Neural progenitor cell (in vitro differentiated cells): ENCODE measurements around the gene PLCB1. TPM values are rescaled to one million over a fixed set of nuclear protein-coding genes. Genes with fewer than 3 reads are reported as not detected.

Source experiments
- DNase-seq: peaks from one replicate; pipeline ENCODE4 v3.0.0-alpha.2; 2016; ENCODE audit warnings: low spot score
- H2AFZ ChIP-seq: fragments of 200-600 bp; sonication (generic); replicated peaks from 2 replicates; pipeline ENCODE4 v1.6.1; 2016; ENCODE audit warnings: antibody characterized with exemption
- H3F3A ChIP-seq: fragments of 200-600 bp; sonication (generic); 2 replicates; pipeline ENCODE4 v1.6.1; 2016; ENCODE audit warnings: antibody characterized with exemption, low read depth
- H3K27ac ChIP-seq: fragments of 200-600 bp; sonication (generic); 2 replicates; pipeline ENCODE4 v1.5.1; 2016; ENCODE audit warnings: mild to moderate bottlenecking
- H3K27me3 ChIP-seq: fragments of 200-600 bp; sonication (generic); 2 replicates; pipeline ENCODE4 v1.6.1; 2016; ENCODE audit warnings: mild to moderate bottlenecking, moderate library complexity
- H3K36me3 ChIP-seq: fragments of 200-600 bp; sonication (generic); 2 replicates; pipeline ENCODE4 v1.5.1; 2016
- H3K4me1 ChIP-seq: fragments of 200-600 bp; sonication (generic); 2 replicates; pipeline ENCODE4 v1.6.1; 2016; ENCODE audit warnings: mixed run types
- H3K4me2 ChIP-seq: fragments of 200-600 bp; sonication (generic); 2 replicates; pipeline ENCODE4 v1.6.1; 2016
- H3K4me3 ChIP-seq: fragments of 200-600 bp; sonication (generic); 2 replicates; pipeline ENCODE4 v1.5.1; 2016
- H3K79me2 ChIP-seq: fragments of 200-600 bp; sonication (generic); 2 replicates; pipeline ENCODE4 v1.6.1; 2016; ENCODE audit warnings: low read depth
- H3K9ac ChIP-seq: fragments of 200-600 bp; sonication (generic); 2 replicates; pipeline ENCODE4 v1.6.1; 2016
- H3K9me3 ChIP-seq: fragments of 200-600 bp; sonication (generic); 2 replicates; pipeline ENCODE4 v1.5.1; 2016; ENCODE audit warnings: low read depth
- H4K20me1 ChIP-seq: fragments of 200-600 bp; sonication (generic); 2 replicates; pipeline ENCODE4 v1.6.1; 2016; ENCODE audit warnings: low read depth
- H3K27ac Mint-ChIP-seq: 3 replicates; pipeline ENCODE4 v1.8.0; 2021; ENCODE audit warnings: mixed read lengths
- H3K27me3 Mint-ChIP-seq: 2 replicates; pipeline ENCODE4 v1.8.0; 2022; ENCODE audit warnings: low read depth, mild to moderate bottlenecking, inconsistent platforms, moderate library complexity, mixed read lengths; ENCODE audit not compliant: insufficient read depth
- H3K36me3 Mint-ChIP-seq: 3 replicates; pipeline ENCODE4 v1.8.0; 2021; ENCODE audit warnings: mixed read lengths
- H3K4me1 Mint-ChIP-seq: 3 replicates; pipeline ENCODE4 v1.8.0; 2021; ENCODE audit warnings: mixed read lengths
- H3K4me3 Mint-ChIP-seq: 3 replicates; pipeline ENCODE4 v1.8.0; 2021; ENCODE audit warnings: mild to moderate bottlenecking, moderate library complexity, mixed read lengths
- H3K9me3 Mint-ChIP-seq: 3 replicates; pipeline ENCODE4 v1.8.0; 2020; ENCODE audit warnings: mixed read lengths
- EZH2 ChIP-seq: fragments of 200-600 bp; sonication (generic); IDR thresholded peaks from 2 replicates; pipeline ENCODE4 v1.6.1; 2017; ENCODE audit warnings: antibody characterized with exemption, mild to moderate bottlenecking, moderate library complexity
- EZH2phosphoT487 ChIP-seq: fragments of 200-600 bp; sonication (generic); IDR thresholded peaks from 2 replicates; pipeline ENCODE4 v1.6.1; 2017; ENCODE audit warnings: antibody characterized with exemption
- total RNA-seq: library from RNA; depleted of rRNA; stranded (reverse); fragments of >200 nt; gene quantifications from 2 replicates; pipeline ENCODE4 v1.2.3, GENCODE V29; 2015; ENCODE audit warnings: low replicate concordance
- TF ChIP-seq, protein P1 (sequence below): fragments of 200-600 bp; sonication (generic); IDR thresholded peaks from 2 replicates; pipeline ENCODE4 v1.5.1; 2017; ENCODE audit warnings: antibody characterized with exemption, mild to moderate bottlenecking

The PLCB1 gene
- 24.7 and 30.2 TPM in 2 replicates for total RNA-seq

- Mint-ChIP-seq H3K4me1 (peaks cover 24% of the 10 kb centered on the region), H3K27ac (peak within 1 kb of the TSS; percentile 86), H3K9me3 (peaks cover 2% of the 10 kb centered on the region), H3K27me3 (peaks cover 5% of the 10 kb centered on the region), H3K36me3 (no peaks in the 10 kb centered on the region), H3K4me3 (peak within 1 kb of the TSS; percentile 91)
- no peaks in the 10 kb centered on the region for H3K36me3 ChIP-seq
- no peaks in the 10 kb centered on the region for H3K9me3 ChIP-seq
- no peaks in the 10 kb centered on the region for H3K4me1 ChIP-seq
- H3K79me2 ChIP-seq, result no peaks in the 10 kb centered on the region
- H3K9ac ChIP-seq, result no peak within 1 kb of the TSS
- H3F3A ChIP-seq, result no peaks in the 10 kb centered on the region
- TF ChIP-seq, protein P1, sequence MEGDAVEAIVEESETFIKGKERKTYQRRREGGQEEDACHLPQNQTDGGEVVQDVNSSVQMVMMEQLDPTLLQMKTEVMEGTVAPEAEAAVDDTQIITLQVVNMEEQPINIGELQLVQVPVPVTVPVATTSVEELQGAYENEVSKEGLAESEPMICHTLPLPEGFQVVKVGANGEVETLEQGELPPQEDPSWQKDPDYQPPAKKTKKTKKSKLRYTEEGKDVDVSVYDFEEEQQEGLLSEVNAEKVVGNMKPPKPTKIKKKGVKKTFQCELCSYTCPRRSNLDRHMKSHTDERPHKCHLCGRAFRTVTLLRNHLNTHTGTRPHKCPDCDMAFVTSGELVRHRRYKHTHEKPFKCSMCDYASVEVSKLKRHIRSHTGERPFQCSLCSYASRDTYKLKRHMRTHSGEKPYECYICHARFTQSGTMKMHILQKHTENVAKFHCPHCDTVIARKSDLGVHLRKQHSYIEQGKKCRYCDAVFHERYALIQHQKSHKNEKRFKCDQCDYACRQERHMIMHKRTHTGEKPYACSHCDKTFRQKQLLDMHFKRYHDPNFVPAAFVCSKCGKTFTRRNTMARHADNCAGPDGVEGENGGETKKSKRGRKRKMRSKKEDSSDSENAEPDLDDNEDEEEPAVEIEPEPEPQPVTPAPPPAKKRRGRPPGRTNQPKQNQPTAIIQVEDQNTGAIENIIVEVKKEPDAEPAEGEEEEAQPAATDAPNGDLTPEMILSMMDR, result peak; percentile 80
- TF ChIP-seq EZH2phosphoT487 (no peak), EZH2 (no peak)
- peak within 1 kb of the TSS; percentile 73 for H3K4me3 ChIP-seq
- peak within 1 kb of the TSS; percentile 99 for H2AFZ ChIP-seq
- H3K4me2 ChIP-seq, result peak within 1 kb of the TSS; percentile 86
- H4K20me1 ChIP-seq, result no peaks in the 10 kb centered on the region
- peaks cover 43% of the 10 kb centered on the region for H3K27me3 ChIP-seq
- no peak within 1 kb of the TSS for H3K27ac ChIP-seq
- DNase-seq, result peak; percentile 95
These were observed at the start of gene PLCB1 for GRCh38 chr20:8131598-8132483. PLCB1 (plus strand) TSS chr20:8132266; CDS start chr20:8132652, 386 bp downstream.

DNA sequence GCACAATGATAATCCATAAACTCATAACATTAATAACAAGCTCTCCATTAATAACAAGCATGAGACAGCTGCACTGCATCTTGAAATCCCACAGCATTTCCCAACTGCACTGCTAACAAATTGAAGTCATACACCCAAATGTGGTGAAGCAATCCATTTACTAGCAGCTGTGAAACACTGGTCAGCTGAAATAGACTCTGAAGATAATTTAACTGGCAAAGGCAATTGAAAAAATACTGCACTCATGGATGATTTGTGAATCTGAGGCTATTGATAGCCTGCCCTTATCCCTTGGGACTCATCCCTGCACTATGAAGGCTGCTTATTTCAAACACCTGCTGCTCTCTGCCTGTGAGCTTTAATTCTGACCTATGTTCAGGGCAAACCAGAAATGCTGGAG, 49.1 kb upstream of the PLCB1 start:
- DNase-seq, result no peak
- Histone ChIP-seq H3K4me2 (no peak overlapping the region), H2AFZ (no peak overlapping the region), H3K79me2 (no peaks in the 10 kb centered on the region), H3K4me3 (no peak overlapping the region), H3K9ac (no peak overlapping the region), H4K20me1 (no peaks in the 10 kb centered on the region), H3K27ac (no peak overlapping the region), H3K27me3 (no peaks in the 10 kb centered on the region), H3K36me3 (no peaks in the 10 kb centered on the region), H3F3A (no peaks in the 10 kb centered on the region), H3K4me1 (no peaks in the 10 kb centered on the region), H3K9me3 (no peaks in the 10 kb centered on the region)
- H3K36me3 Mint-ChIP-seq, result no peaks in the 10 kb centered on the region
- peaks cover 3% of the 10 kb centered on the region for H3K4me1 Mint-ChIP-seq
- no peaks in the 10 kb centered on the region for H3K27me3 Mint-ChIP-seq
- H3K4me3 Mint-ChIP-seq, result no peak overlapping the region
- TF ChIP-seq EZH2 (no peak), EZH2phosphoT487 (no peak)
- TF ChIP-seq, protein P1, result no peak
- H3K9me3 Mint-ChIP-seq, result no peaks in the 10 kb centered on the region
- no peak overlapping the region for H3K27ac Mint-ChIP-seq

- no peaks in the 10 kb centered on the region for H3K27me3 ChIP-seq
- no peaks in the 10 kb centered on the region for H3F3A ChIP-seq
- TF ChIP-seq, protein P1, result no peak
- TF ChIP-seq EZH2phosphoT487 (no peak), EZH2 (no peak)
- no peaks in the 10 kb centered on the region for H3K9me3 ChIP-seq
- Mint-ChIP-seq H3K36me3 (no peaks in the 10 kb centered on the region), H3K27ac (peak overlapping the region; percentile 39), H3K4me1 (peaks cover 9% of the 10 kb centered on the region), H3K27me3 (no peaks in the 10 kb centered on the region), H3K9me3 (no peaks in the 10 kb centered on the region), H3K4me3 (no peak overlapping the region)
- DNase-seq, result peak; percentile 57
- H3K9ac ChIP-seq, result no peak overlapping the region
- no peak overlapping the region for H3K4me3 ChIP-seq
- H3K36me3 ChIP-seq, result no peaks in the 10 kb centered on the region
- H3K27ac ChIP-seq, result no peak overlapping the region
- peak overlapping the region; percentile 48 for H3K4me2 ChIP-seq
- H2AFZ ChIP-seq, result peak overlapping the region; percentile 70
- no peaks in the 10 kb centered on the region for H3K79me2 ChIP-seq
- H4K20me1 ChIP-seq, result no peaks in the 10 kb centered on the region
- peaks cover 7% of the 10 kb centered on the region for H3K4me1 ChIP-seq
These were observed 42.4 kb upstream of the PLCB1 start for GRCh38 chr20:8089668-8090067.
